H9 (cell line): ENCODE data around the gene LRRC3B. TPM values are rescaled to one million over a fixed set of nuclear protein-coding genes. Genes with fewer than 3 reads are reported as not detected.

Source experiments
- DNase-seq: peaks from one replicate; pipeline ENCODE4 v3.0.0-alpha.2; 2017
- H2AFZ ChIP-seq: one replicate; pipeline ENCODE4 v1.6.1; 2013; ENCODE audit warnings: mild to moderate bottlenecking, low read length, control low read depth, moderate library complexity
- H2AK5ac ChIP-seq: 2 replicates; pipeline ENCODE4 v1.6.1; 2013; ENCODE audit warnings: low read length, control low read depth, mixed read lengths; ENCODE audit not compliant: insufficient read length
- H2BK120ac ChIP-seq: one replicate; pipeline ENCODE4 v1.6.1; 2013; ENCODE audit warnings: low read depth, mild to moderate bottlenecking, low read length, control low read depth, inconsistent platforms; ENCODE audit not compliant: poor library complexity, severe bottlenecking
- H2BK12ac ChIP-seq: 2 replicates; pipeline ENCODE4 v1.6.1; 2013; ENCODE audit warnings: low read length, control low read depth, mixed read lengths, low read depth; ENCODE audit not compliant: insufficient read length
- H2BK15ac ChIP-seq: 2 replicates; pipeline ENCODE4 v1.6.1; 2013; ENCODE audit warnings: low read depth, low read length, control low read depth
- H2BK20ac ChIP-seq: one replicate; pipeline ENCODE4 v1.6.1; 2013; ENCODE audit warnings: low read depth, mild to moderate bottlenecking, low read length, control low read depth, inconsistent platforms; ENCODE audit not compliant: poor library complexity, severe bottlenecking
- H2BK5ac ChIP-seq: 2 replicates; pipeline ENCODE4 v1.6.1; 2013; ENCODE audit warnings: low read length, control low read depth, mixed read lengths; ENCODE audit not compliant: insufficient read length
- H3K14ac ChIP-seq: 2 replicates; pipeline ENCODE4 v1.6.1; 2013; ENCODE audit warnings: low read length, control low read depth; ENCODE audit not compliant: insufficient read depth
- H3K18ac ChIP-seq: 2 replicates; pipeline ENCODE4 v1.6.1; 2013; ENCODE audit warnings: low read depth, mild to moderate bottlenecking, mixed read lengths, low read length, control low read depth; ENCODE audit not compliant: insufficient read length
- H3K23ac ChIP-seq: 2 replicates; pipeline ENCODE4 v1.6.1; 2013; ENCODE audit warnings: low read length, control low read depth, mixed read lengths, low read depth; ENCODE audit not compliant: insufficient read length
- H3K23me2 ChIP-seq: 2 replicates; pipeline ENCODE4 v1.6.1; 2013; ENCODE audit warnings: low read depth, mild to moderate bottlenecking, mixed read lengths, low read length, control low read depth; ENCODE audit not compliant: insufficient read length, poor library complexity, severe bottlenecking
- H3K27ac ChIP-seq: 2 replicates; pipeline ENCODE4 v1.5.1; 2013; ENCODE audit warnings: low read length, control low read depth, mixed read lengths, low read depth; ENCODE audit not compliant: insufficient read length
- H3K27me3 ChIP-seq: 2 replicates; pipeline ENCODE4 v1.6.1; 2013; ENCODE audit warnings: low read length, control low read depth, inconsistent platforms; ENCODE audit not compliant: insufficient read depth
- H3K4ac ChIP-seq: 2 replicates; pipeline ENCODE4 v1.6.1; 2013; ENCODE audit warnings: low read depth, mild to moderate bottlenecking, control low read depth, inconsistent platforms, low read length, moderate library complexity
- H3K4me1 ChIP-seq: 2 replicates; pipeline ENCODE4 v1.6.1; 2013; ENCODE audit warnings: low read length, control low read depth, inconsistent platforms; ENCODE audit not compliant: insufficient read depth
- H3K4me2 ChIP-seq: 2 replicates; pipeline ENCODE4 v1.6.1; 2013; ENCODE audit warnings: low read length, control low read depth, mixed read lengths; ENCODE audit not compliant: insufficient read length, insufficient read depth
- H3K56ac ChIP-seq: 2 replicates; pipeline ENCODE4 v1.6.1; 2013; ENCODE audit warnings: low read depth, mild to moderate bottlenecking, mixed read lengths, low read length, control low read depth; ENCODE audit not compliant: insufficient read length
- H3K79me1 ChIP-seq: 2 replicates; pipeline ENCODE4 v1.6.1; 2013; ENCODE audit warnings: low read depth, mild to moderate bottlenecking, moderate library complexity, low read length, control low read depth, inconsistent platforms; ENCODE audit not compliant: insufficient read depth, poor library complexity, severe bottlenecking
- H3K79me2 ChIP-seq: 2 replicates; pipeline ENCODE4 v1.6.1; 2013; ENCODE audit warnings: low read length, control low read depth, inconsistent platforms; ENCODE audit not compliant: insufficient read depth
- H3K9ac ChIP-seq: 2 replicates; pipeline ENCODE4 v1.6.1; 2013; ENCODE audit warnings: low read length, control low read depth, mixed read lengths; ENCODE audit not compliant: insufficient read length; ENCODE audit errors: extremely low read depth
- H3K9me3 ChIP-seq: one replicate; pipeline ENCODE4 v1.6.1; 2013; ENCODE audit warnings: low read depth, low read length, inconsistent platforms; ENCODE audit not compliant: control insufficient read depth
- H3T11ph ChIP-seq: one replicate; pipeline ENCODE4 v1.6.1; 2013; ENCODE audit warnings: mild to moderate bottlenecking, low read length, control low read depth, inconsistent platforms
- H4K20me1 ChIP-seq: one replicate; pipeline ENCODE4 v1.6.1; 2013; ENCODE audit not compliant: control insufficient read depth, insufficient read length, insufficient read depth
- H4K5ac ChIP-seq: 2 replicates; pipeline ENCODE4 v1.6.1; 2013; ENCODE audit warnings: low read depth, mild to moderate bottlenecking, mixed read lengths, low read length, control low read depth; ENCODE audit not compliant: insufficient read length
- H4K8ac ChIP-seq: replicated peaks from 2 replicates; pipeline ENCODE4 v1.6.1; 2013; ENCODE audit warnings: low read length, control low read depth, mixed read lengths, low read depth; ENCODE audit not compliant: insufficient read length
- H4K91ac ChIP-seq: 2 replicates; pipeline ENCODE4 v1.6.1; 2013; ENCODE audit warnings: low read depth, mild to moderate bottlenecking, moderate library complexity, mixed read lengths, low read length, control low read depth; ENCODE audit not compliant: insufficient read length
- H3K27ac Mint-ChIP-seq, 3 experiments: 2 replicates in 2 of 3; 3 replicates in 1 of 3; pipeline ENCODE4 v1.8.0; 2020 to 2021; ENCODE audit warnings: mixed read lengths in 3 of 3, mild to moderate bottlenecking in 1 of 3, moderate library complexity in 1 of 3
- H3K27me3 Mint-ChIP-seq: 2 replicates; pipeline ENCODE4 v1.8.0; 2021; ENCODE audit warnings: low read depth, mild to moderate bottlenecking, moderate library complexity, mixed read lengths
- H3K36me3 Mint-ChIP-seq, 3 experiments: 2 replicates in 2 of 3; 3 replicates in 1 of 3; pipeline ENCODE4 v1.8.0; 2020 to 2021; ENCODE audit warnings: low read depth in 3 of 3, mixed read lengths in 3 of 3; ENCODE audit not compliant: insufficient read depth in 1 of 3
- H3K4me1 Mint-ChIP-seq, 2 experiments: 2 replicates each; pipeline ENCODE4 v1.8.0; 2020; ENCODE audit warnings: mixed read lengths in 2 of 2
- H3K4me3 Mint-ChIP-seq, 2 experiments: 2 replicates in 1 of 2; 3 replicates in 1 of 2; pipeline ENCODE4 v1.8.0; 2020 to 2021; ENCODE audit warnings: mild to moderate bottlenecking in 2 of 2, mixed read lengths in 2 of 2, moderate library complexity in 1 of 2
- H3K9me3 Mint-ChIP-seq, 2 experiments: 2 replicates in 1 of 2; 3 replicates in 1 of 2; pipeline ENCODE4 v1.8.0; 2020; ENCODE audit warnings: mild to moderate bottlenecking in 2 of 2, mixed read lengths in 2 of 2, moderate library complexity in 1 of 2
- WGBS: extraction: QIAGEN DNeasy Blood & Tissue Kit; methylation state at CpG from one replicate; pipeline ENCODE4 v1.1.7; 2013; ENCODE audit warnings: missing lambda C conversion rate, low lambda C conversion rate, mixed read lengths; ENCODE audit not compliant: insufficient read length; ENCODE audit errors: extremely low coverage; 5-methylcytosine and 5-hydroxymethylcytosine counted together
- total RNA-seq: library from RNA; stranded (reverse); gene quantifications from 2 replicates; pipeline ENCODE4 v1.2.1, GENCODE V29; 2021
- TF ChIP-seq, protein P1 (sequence below): fragments of 200-600 bp; sonication (generic); conservative IDR thresholded peaks from 3 replicates; pipeline ENCODE4 v1.8.0; 2021; ENCODE audit warnings: antibody characterized with exemption, mild to moderate bottlenecking

Gene LRRC3B
- total RNA-seq, 1 experiment from 2014 or later = 0.35 TPM

DNA sequence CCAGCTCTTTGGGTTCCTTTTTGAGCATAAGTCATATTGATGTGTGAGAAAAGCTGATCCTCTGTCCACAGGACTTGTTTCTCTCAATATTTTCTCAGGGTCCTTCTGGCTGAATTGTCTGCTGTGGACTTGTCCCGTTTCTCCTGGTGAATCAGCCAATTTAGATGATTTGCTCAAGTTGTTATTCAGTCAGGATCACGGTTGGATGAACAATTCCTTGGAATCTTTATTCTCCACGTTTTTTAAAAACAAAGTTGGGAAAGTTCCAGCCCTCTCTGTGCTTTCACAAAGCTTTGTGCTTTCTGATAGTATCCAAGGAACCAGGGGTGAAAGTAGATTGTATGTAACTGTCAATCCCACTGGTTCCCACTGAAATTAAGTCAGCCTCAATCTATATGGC, 61.3 kb downstream of the LRRC3B start:
- no peak overlapping the region for H2BK5ac ChIP-seq
- no peaks in the 10 kb centered on the region; the same call in 1 of the 2 replicates for H3K4me1 ChIP-seq
- H3K56ac ChIP-seq = no peak overlapping the region
- no peak overlapping the region for H2BK15ac ChIP-seq
- no peak overlapping the region for H2AK5ac ChIP-seq
- H4K91ac ChIP-seq = no peak overlapping the region
- no peak overlapping the region for H2AFZ ChIP-seq
- no peaks in the 10 kb centered on the region for H3K79me2 ChIP-seq
- no peak overlapping the region for H3K9ac ChIP-seq
- Mint-ChIP-seq H3K4me1 (peaks cover 6 to 7% of the 10 kb centered on the region in 2 experiments), H3K4me3 (no peak overlapping the region), H3K27me3 (no peaks in the 10 kb centered on the region; the same call in 1 of the 2 replicates), H3K36me3 (peaks cover 0 to 12% (median 5%) of the 10 kb centered on the region in 3 experiments; a peak in 5 of 7 replicates), H3K27ac (no peak overlapping the region), H3K9me3 (peaks cover 3 to 5% of the 10 kb centered on the region in 2 experiments; a peak in 3 of 5 replicates)
- no peak overlapping the region for H3K14ac ChIP-seq
- H3K27me3 ChIP-seq = no peaks in the 10 kb centered on the region
- TF ChIP-seq, protein P1, sequence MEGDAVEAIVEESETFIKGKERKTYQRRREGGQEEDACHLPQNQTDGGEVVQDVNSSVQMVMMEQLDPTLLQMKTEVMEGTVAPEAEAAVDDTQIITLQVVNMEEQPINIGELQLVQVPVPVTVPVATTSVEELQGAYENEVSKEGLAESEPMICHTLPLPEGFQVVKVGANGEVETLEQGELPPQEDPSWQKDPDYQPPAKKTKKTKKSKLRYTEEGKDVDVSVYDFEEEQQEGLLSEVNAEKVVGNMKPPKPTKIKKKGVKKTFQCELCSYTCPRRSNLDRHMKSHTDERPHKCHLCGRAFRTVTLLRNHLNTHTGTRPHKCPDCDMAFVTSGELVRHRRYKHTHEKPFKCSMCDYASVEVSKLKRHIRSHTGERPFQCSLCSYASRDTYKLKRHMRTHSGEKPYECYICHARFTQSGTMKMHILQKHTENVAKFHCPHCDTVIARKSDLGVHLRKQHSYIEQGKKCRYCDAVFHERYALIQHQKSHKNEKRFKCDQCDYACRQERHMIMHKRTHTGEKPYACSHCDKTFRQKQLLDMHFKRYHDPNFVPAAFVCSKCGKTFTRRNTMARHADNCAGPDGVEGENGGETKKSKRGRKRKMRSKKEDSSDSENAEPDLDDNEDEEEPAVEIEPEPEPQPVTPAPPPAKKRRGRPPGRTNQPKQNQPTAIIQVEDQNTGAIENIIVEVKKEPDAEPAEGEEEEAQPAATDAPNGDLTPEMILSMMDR = no peak
- no peak overlapping the region for H3K23ac ChIP-seq
- no peaks in the 10 kb centered on the region for H4K20me1 ChIP-seq
- no peaks in the 10 kb centered on the region for H3K9me3 ChIP-seq
- H3K18ac ChIP-seq = no peak overlapping the region
- no CpG with 5 or more reads among the region's 3 CpGs for WGBS
- no peaks in the 10 kb centered on the region for H3K79me1 ChIP-seq
- no peak overlapping the region for H4K5ac ChIP-seq
- H3T11ph ChIP-seq = no peak overlapping the region
- H2BK120ac ChIP-seq = no peak overlapping the region
- H2BK20ac ChIP-seq = no peak overlapping the region
- H2BK12ac ChIP-seq = no peak overlapping the region
- no peak for DNase-seq
- H4K8ac ChIP-seq = no peak overlapping the region
- no peak overlapping the region for H3K4me2 ChIP-seq
- no peak overlapping the region for H3K27ac ChIP-seq
- H3K23me2 ChIP-seq = no peaks in the 10 kb centered on the region
- H3K4ac ChIP-seq = no peak overlapping the region
